AG04450 (cell line): ENCODE data around the gene UBE2E2. TPM values are rescaled to one million over a fixed set of nuclear protein-coding genes. Genes with fewer than 3 reads are reported as not detected.

ENCODE experiments used
- CTCF ChIA-PET: fragments of 300-600, 350-600 bp; formaldehyde crosslinking; extraction: SDS; loops from one replicate; lab custom pipeline; 2022; ENCODE audit warnings: antibody characterized with exemption, inconsistent platforms; lab: Charles Lee
- POLR2A ChIA-PET: fragments of 350-600 bp; formaldehyde crosslinking; extraction: SDS; loops from one replicate; lab custom pipeline; 2021; ENCODE audit warnings: antibody characterized with exemption, inconsistent platforms; lab: Yijun Ruan, JAX
- DNase-seq: peaks from one replicate; pipeline ENCODE4 v3.0.0-alpha.2; 2011; ENCODE audit warnings: low read depth, low spot score
- H3K27ac ChIP-seq: one replicate; pipeline ENCODE4 v1.5.1; 2012; ENCODE audit warnings: low read depth, low read length, control low read depth
- H3K27me3 ChIP-seq: one replicate; pipeline ENCODE4 v1.6.0; 2012; ENCODE audit warnings: low read length; ENCODE audit not compliant: control insufficient read depth, insufficient read depth
- H3K4me3 ChIP-seq: 2 replicates; pipeline ENCODE4 v1.5.1; 2011; ENCODE audit warnings: mild to moderate bottlenecking, low read depth, low read length, control low read depth
- H3K9me3 ChIP-seq: 2 replicates; pipeline ENCODE4 v1.5.1; 2012; ENCODE audit warnings: low read length; ENCODE audit not compliant: control insufficient read depth, insufficient read depth
- polyA plus RNA-seq: library from polyadenylated mRNA; depleted of rRNA; stranded (reverse); fragments of >200 nt; gene quantifications from 2 replicates; pipeline ENCODE4 v1.2.3, GENCODE V29; 2011
- TF ChIP-seq, protein P1 (sequence below): IDR thresholded peaks from 2 replicates; pipeline ENCODE4 v1.5.1; 2011; ENCODE audit warnings: low read depth, low read length, control low read depth, inconsistent platforms

Gene UBE2E2
- polyA plus RNA-seq, 1 experiment, result 43.2 TPM

DNA sequence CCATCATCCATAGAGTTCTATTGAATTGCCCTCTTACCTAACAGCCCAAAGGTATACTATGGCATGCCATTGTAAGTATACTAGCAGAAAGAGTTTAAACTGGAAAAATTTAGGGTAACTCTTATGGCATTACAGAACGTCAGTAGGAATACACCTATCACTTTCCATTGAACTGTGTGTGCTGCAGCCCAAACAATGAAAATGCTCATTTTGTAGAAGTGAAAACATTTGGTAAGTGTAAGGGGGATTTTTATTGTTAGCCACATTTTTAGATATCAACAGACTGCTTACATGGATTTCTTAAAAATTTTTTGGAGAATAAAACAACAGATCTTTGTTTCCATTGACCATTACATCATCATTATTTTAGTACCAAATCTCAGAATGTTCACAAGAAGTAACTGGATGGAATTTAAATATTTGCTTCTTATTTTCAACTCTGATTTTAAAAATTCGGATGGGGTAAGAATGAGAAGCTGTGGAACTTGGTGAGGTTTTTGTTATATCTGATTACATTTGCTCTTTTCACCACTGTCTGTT lies 245.9 kb downstream of the UBE2E2 start:
- ChIA-PET POLR2A (no interaction called here), CTCF (interaction anchor here (0.6 kb wide), 1 partner anchor 107 kb away, joined by 7 read pairs; no protein-coding TSS in a partner anchor)

DNA sequence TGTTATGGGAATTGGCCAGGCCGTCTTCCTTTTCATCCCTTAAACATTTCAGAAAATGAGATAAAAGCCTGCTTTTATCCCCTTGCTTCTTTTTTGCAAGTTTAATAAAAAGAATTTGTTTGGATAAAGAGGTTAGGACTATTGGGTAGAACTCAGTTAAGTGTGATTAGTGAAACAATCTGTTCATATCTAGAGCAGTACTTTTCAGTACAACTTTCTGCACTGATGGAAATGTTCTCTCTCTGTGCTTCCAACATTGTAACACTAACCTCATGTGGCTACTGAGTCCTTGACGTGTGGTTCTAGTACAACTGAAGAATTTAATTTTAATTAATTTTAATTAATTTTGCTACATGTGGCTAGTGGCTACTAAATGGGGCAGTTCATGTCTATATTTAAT lies 246.9 kb downstream of the UBE2E2 start:
- TF ChIP-seq, protein P1, sequence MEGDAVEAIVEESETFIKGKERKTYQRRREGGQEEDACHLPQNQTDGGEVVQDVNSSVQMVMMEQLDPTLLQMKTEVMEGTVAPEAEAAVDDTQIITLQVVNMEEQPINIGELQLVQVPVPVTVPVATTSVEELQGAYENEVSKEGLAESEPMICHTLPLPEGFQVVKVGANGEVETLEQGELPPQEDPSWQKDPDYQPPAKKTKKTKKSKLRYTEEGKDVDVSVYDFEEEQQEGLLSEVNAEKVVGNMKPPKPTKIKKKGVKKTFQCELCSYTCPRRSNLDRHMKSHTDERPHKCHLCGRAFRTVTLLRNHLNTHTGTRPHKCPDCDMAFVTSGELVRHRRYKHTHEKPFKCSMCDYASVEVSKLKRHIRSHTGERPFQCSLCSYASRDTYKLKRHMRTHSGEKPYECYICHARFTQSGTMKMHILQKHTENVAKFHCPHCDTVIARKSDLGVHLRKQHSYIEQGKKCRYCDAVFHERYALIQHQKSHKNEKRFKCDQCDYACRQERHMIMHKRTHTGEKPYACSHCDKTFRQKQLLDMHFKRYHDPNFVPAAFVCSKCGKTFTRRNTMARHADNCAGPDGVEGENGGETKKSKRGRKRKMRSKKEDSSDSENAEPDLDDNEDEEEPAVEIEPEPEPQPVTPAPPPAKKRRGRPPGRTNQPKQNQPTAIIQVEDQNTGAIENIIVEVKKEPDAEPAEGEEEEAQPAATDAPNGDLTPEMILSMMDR, result no peak
- Histone ChIP-seq H3K9me3 (no peaks in the 10 kb centered on the region), H3K27me3 (no peaks in the 10 kb centered on the region), H3K4me3 (no peak overlapping the region), H3K27ac (no peak overlapping the region)
- no peak for DNase-seq
- ChIA-PET POLR2A (no interaction called here), CTCF (no interaction called here)

More for the DNA sequence above, 245.9 kb downstream of the UBE2E2 start:
- no peak for DNase-seq
- Histone ChIP-seq H3K9me3 (no peaks in the 10 kb centered on the region), H3K27me3 (no peaks in the 10 kb centered on the region), H3K27ac (no peak overlapping the region), H3K4me3 (no peak overlapping the region)
- TF ChIP-seq, protein P1, result no peak

DNA sequence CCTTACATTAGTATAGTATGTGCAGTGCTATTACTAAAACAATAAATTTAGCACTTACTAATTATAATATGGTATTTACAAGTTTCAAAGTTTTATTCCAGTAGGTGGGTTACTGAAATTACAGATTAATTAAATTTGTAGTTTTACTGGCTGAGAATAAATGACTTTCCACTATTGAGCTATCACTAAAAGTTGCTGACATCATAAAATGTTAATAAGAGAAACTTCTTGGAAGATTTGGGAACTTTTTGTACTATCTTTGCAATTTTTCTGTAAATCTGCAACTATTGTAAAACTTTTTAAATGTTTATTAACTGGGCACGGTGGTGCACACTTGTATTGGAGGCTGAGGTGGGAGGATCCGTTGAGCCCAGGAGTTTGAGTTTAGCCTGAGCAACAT lies 247.7 kb downstream of the UBE2E2 start:
- no peak for DNase-seq
- no peak overlapping the region for H3K4me3 ChIP-seq
- no peaks in the 10 kb centered on the region for H3K27me3 ChIP-seq
- no peak overlapping the region for H3K27ac ChIP-seq
- H3K9me3 ChIP-seq, result no peaks in the 10 kb centered on the region
- TF ChIP-seq, protein P1, result no peak
- CTCF ChIA-PET, result no interaction called here
- POLR2A ChIA-PET, result no interaction called here

DNA sequence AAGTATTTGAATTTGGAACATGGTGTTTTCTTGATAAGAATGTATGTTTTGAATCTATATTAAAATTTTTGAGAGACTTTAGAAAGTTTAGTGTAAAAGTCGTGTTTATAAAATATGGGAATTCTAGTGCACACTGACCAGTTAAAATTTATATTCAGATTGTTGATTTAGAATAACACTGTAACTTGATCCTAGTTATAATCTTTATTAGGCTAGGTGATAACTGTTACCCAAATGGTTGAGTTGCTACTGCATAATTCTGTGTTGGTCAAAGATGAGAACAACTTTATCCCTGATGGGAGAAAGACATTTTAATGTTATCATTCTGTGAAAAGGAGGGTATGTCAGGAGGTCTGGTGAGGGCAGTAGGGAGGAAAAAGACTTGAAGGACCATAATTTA lies 249.3 kb downstream of the UBE2E2 start:
- H3K27me3 ChIP-seq, result no peaks in the 10 kb centered on the region
- CTCF ChIA-PET, result no interaction called here
- POLR2A ChIA-PET, result no interaction called here
- TF ChIP-seq, protein P1, result no peak
- no peak overlapping the region for H3K4me3 ChIP-seq
- DNase-seq, result no peak
- no peak overlapping the region for H3K27ac ChIP-seq
- H3K9me3 ChIP-seq, result no peaks in the 10 kb centered on the region

DNA sequence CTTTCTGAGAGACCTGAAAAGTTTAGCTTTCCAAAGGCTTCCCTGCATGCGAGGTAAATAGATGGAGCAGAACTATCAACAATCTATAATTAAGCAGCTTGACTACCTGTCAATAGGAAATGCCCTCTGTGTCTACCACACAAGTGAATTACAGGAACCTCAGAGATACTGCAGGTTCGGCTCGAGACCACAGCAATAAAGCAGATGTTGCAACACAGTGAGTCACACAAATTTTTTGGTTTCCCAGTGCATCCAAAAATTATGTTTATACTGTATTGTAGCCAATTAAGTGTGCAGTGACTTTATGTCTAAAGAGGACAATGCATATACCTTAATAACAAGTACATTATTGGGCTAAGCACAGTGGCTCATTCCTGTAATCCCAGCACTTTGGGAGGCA lies 252.0 kb downstream of the UBE2E2 start:
- H3K4me3 ChIP-seq, result no peak overlapping the region
- DNase-seq, result peak; percentile 46
- H3K9me3 ChIP-seq, result no peaks in the 10 kb centered on the region
- no peaks in the 10 kb centered on the region for H3K27me3 ChIP-seq
- H3K27ac ChIP-seq, result no peak overlapping the region
- ChIA-PET POLR2A (no interaction called here), CTCF (no interaction called here)
- TF ChIP-seq, protein P1, result no peak
